Endothelial cell of umbilical vein (primary cell): ENCODE results near the gene ST6GALNAC6. TPM values are rescaled to one million over a fixed set of nuclear protein-coding genes. Genes with fewer than 3 reads are reported as not detected.

Experiments
- BruUV-seq: library from RNA; stranded (reverse); fragments of 400-500 nt; replicated peaks from 2 replicates; lab custom pipeline; 2021; lab: Mats Ljungman, UMichigan
- CTCF ChIA-PET: fragments of 300-600, 350-600 bp; sonication (Branson Sonifier 250); formaldehyde crosslinking; loops from one replicate; lab custom pipeline; 2021; ENCODE audit warnings: antibody characterized with exemption, inconsistent platforms; lab: Charles Lee
- POLR2A ChIA-PET: fragments of 300-600, 350-600 bp; sonication (Branson Sonifier 250); formaldehyde crosslinking; loops from one replicate; lab custom pipeline; 2021; ENCODE audit warnings: antibody characterized with exemption, inconsistent platforms; lab: Charles Lee
- DNase-seq: peaks from one replicate; pipeline ENCODE4 v3.0.0-alpha.2; 2011; ENCODE audit warnings: low read depth, low spot score
- FAIRE-seq: peaks from 2 replicates; lab custom pipeline; 2011; peaks lifted over from hg19 to GRCh38; lab: Jason Lieb, UNC
- H2AFZ ChIP-seq: 2 replicates; pipeline ENCODE4 v1.6.0; 2012; ENCODE audit warnings: low read depth, low read length, control low read depth, inconsistent platforms
- H3K27ac ChIP-seq: 2 replicates; pipeline ENCODE4 v1.5.1; 2011; ENCODE audit warnings: low read depth, mild to moderate bottlenecking, control low read depth, low read length, moderate library complexity; ENCODE audit not compliant: insufficient read depth
- H3K27me3 ChIP-seq, 2 experiments: 2 replicates each; pipeline versions ENCODE4 v1.6.0 to v1.6.1; 2011; ENCODE audit warnings: low read length in 2 of 2, mixed read lengths in 1 of 2; ENCODE audit not compliant: control insufficient read depth in 2 of 2, insufficient read depth in 2 of 2
- H3K36me3 ChIP-seq, 2 experiments: 2 replicates in 1 of 2; 3 replicates in 1 of 2; pipeline ENCODE4 v1.5.1; 2011; ENCODE audit warnings: low read length in 2 of 2, mild to moderate bottlenecking in 1 of 2, moderate library complexity in 1 of 2; ENCODE audit not compliant: control insufficient read depth in 2 of 2, insufficient read depth in 2 of 2; ENCODE audit errors: extremely low read depth in 1 of 2
- H3K4me1 ChIP-seq: 3 replicates; pipeline ENCODE4 v1.5.1; 2011; ENCODE audit warnings: mild to moderate bottlenecking, low read length; ENCODE audit not compliant: control insufficient read depth, insufficient read depth; ENCODE audit errors: extremely low read depth
- H3K4me2 ChIP-seq: 2 replicates; pipeline ENCODE4 v1.6.1; 2011; ENCODE audit warnings: low read length, control low read depth, mixed read lengths; ENCODE audit not compliant: insufficient read depth
- H3K4me3 ChIP-seq, 3 experiments: fragments of 200-600 bp in 1 of 3; sonication (generic), shearing (Covaris generic) in 1 of 3; replicated peaks in 1 of 3; 2 replicates each; pipeline ENCODE4 v1.5.1; 2011 to 2016; ENCODE audit warnings: control low read depth in 3 of 3, low read length in 3 of 3, mild to moderate bottlenecking in 2 of 3, inconsistent platforms in 1 of 3, low read depth in 1 of 3, moderate library complexity in 1 of 3; ENCODE audit not compliant: insufficient read depth in 1 of 3
- H3K79me2 ChIP-seq: 2 replicates; pipeline ENCODE4 v1.6.0; 2012; ENCODE audit warnings: low read length, inconsistent platforms; ENCODE audit not compliant: control insufficient read depth, insufficient read depth
- H3K9ac ChIP-seq: replicated peaks from 2 replicates; pipeline ENCODE3; 2011; ENCODE audit warnings: low read length, control low read depth; ENCODE audit not compliant: insufficient read depth; ENCODE audit errors: extremely low read depth
- H3K9me1 ChIP-seq: replicated peaks from 3 replicates; pipeline ENCODE4 v1.6.0; 2011; ENCODE audit warnings: mild to moderate bottlenecking, low read length; ENCODE audit not compliant: control insufficient read depth, insufficient read depth; ENCODE audit errors: extremely low read depth
- H3K9me3 ChIP-seq: replicated peaks from 2 replicates; pipeline ENCODE4 v1.5.1; 2012; ENCODE audit warnings: low read length, inconsistent platforms; ENCODE audit not compliant: control insufficient read depth, insufficient read depth
- H4K20me1 ChIP-seq: replicated peaks from 2 replicates; pipeline ENCODE3; 2011; ENCODE audit warnings: mild to moderate bottlenecking, low read length; ENCODE audit not compliant: control insufficient read depth, insufficient read depth; ENCODE audit errors: extremely low read depth
- CTCF ChIP-seq, 2 donors: IDR thresholded peaks; 1 replicate in 1 of 2; 2 replicates in 1 of 2; pipeline ENCODE4 v1.5.1; 2011; ENCODE audit warnings: low read length in 2 of 2, mild to moderate bottlenecking in 2 of 2, moderate library complexity in 2 of 2, control low read depth in 1 of 2, inconsistent platforms in 1 of 2, low read depth in 1 of 2; ENCODE audit not compliant: insufficient read depth in 1 of 2; ENCODE audit errors: extremely low read depth in 1 of 2
- EZH2 ChIP-seq: IDR thresholded peaks from 2 replicates; pipeline ENCODE4 v1.6.1; 2012; ENCODE audit warnings: borderline replicate concordance, low read depth, mild to moderate bottlenecking, moderate library complexity, low read length, inconsistent platforms; ENCODE audit not compliant: severe bottlenecking
- FOS ChIP-seq: IDR thresholded peaks from 2 replicates; pipeline ENCODE4 v1.6.1; 2011; ENCODE audit warnings: mild to moderate bottlenecking, low read length, moderate library complexity, borderline replicate concordance; ENCODE audit not compliant: insufficient read depth
- GATA2 ChIP-seq: IDR thresholded peaks from 2 replicates; pipeline ENCODE4 v1.7.0; 2011; ENCODE audit warnings: low read depth, mild to moderate bottlenecking, moderate library complexity, mixed read lengths, low read length; ENCODE audit not compliant: insufficient read length, insufficient read depth
- JUN ChIP-seq: IDR thresholded peaks from 2 replicates; pipeline ENCODE4 v1.6.1; 2011; ENCODE audit warnings: borderline replicate concordance, low read depth; ENCODE audit not compliant: insufficient read length, insufficient read depth
- MAX ChIP-seq: IDR thresholded peaks from 2 replicates; pipeline ENCODE4 v1.6.1; 2011; ENCODE audit not compliant: insufficient read depth, insufficient read length
- MYC ChIP-seq: IDR thresholded peaks from one replicate; pipeline ENCODE4 v1.6.1; 2011; ENCODE audit warnings: mild to moderate bottlenecking, low read depth, low read length
- POLR2A ChIP-seq: IDR thresholded peaks from 2 replicates; pipeline ENCODE4 v1.6.1; 2012; ENCODE audit warnings: low read depth, mild to moderate bottlenecking, control low read depth, low read length
- POLR2AphosphoS5 ChIP-seq: IDR thresholded peaks from 2 replicates; pipeline ENCODE4 v1.6.1; 2012; ENCODE audit warnings: low read depth, mild to moderate bottlenecking, control low read depth, low read length, moderate library complexity; ENCODE audit not compliant: insufficient read depth
- dilution Hi-C: fragments of 300-500 bp; cut with MboI; formaldehyde crosslinking; loops from one replicate; pipeline ENCODE4 v1.15.0; 2019; ENCODE audit warnings: low sequenced_read_pairs; ENCODE audit not compliant: extremely low pct_ligation_motif_present
- intact Hi-C: fragments of 100-400 bp; cut with micrococcal nuclease; formaldehyde crosslinking; loops from one replicate; pipeline ENCODE4 v1.10.0; 2022
- polyA plus RNA-seq, 4 experiments: library from polyadenylated mRNA; depleted of rRNA in 3 of 4; stranded (reverse) in 3 of 4; unstranded in 1 of 4; fragments of >200 nt; gene quantifications; 2 replicates each; pipeline versions ENCODE4 v1.2.1 to v1.2.3, GENCODE V29; 2011 to 2012; ENCODE audit warnings: missing spikeins in 1 of 4
- total RNA-seq: library from RNA; stranded (reverse); gene quantifications from 2 replicates; pipeline ENCODE4 v1.2.3, GENCODE V29; 2021

Gene ST6GALNAC6
- total and polyA plus RNA-seq, 2 donors (not counting 3 experiments of a cell fraction or from before 2014, with no cell fraction given): 43.0 to 78.9 TPM

- Histone ChIP-seq H3K4me1 (peaks cover 84% of the 10 kb centered on the region), H3K9me1 (no peaks in the 10 kb centered on the region), H3K27ac (peak overlapping the region; percentile 97), H3K4me2 (peak overlapping the region; percentile 19), H3K27me3 (no peaks in the 10 kb centered on the region), H2AFZ (no peak overlapping the region), H3K9ac (peak overlapping the region; percentile 83), H3K79me2 (peaks cover 91% of the 10 kb centered on the region), H4K20me1 (no peaks in the 10 kb centered on the region), H3K4me3 (no peak overlapping the region), H3K36me3 (peaks cover 29 to 31% of the 10 kb centered on the region in 2 experiments), H3K9me3 (no peaks in the 10 kb centered on the region)
- no TSS peak for BruUV-seq
- intact Hi-C loops (loop anchor here (1.0 kb wide), 2 partner anchors 9 to 13 kb away; partner anchors contain the start of gene ENG), dilution Hi-C loops (no loop called here)
- ChIA-PET POLR2A (interaction anchor here (0.6 to 1.2 kb wide), 3 partner anchors 10 to 36 kb away, joined by 4 to 8 read pairs (median 5); partner anchors contain the start of gene ENG), CTCF (interaction anchor here (0.7 to 2.4 kb wide), 4 partner anchors 9 to 177 kb away, joined by 3 to 13 read pairs (median 5); partner anchors contain the start of gene ENG)
- DNase-seq (peak; percentile 77), FAIRE-seq (peak; percentile 100)
- TF ChIP-seq POLR2A (peak; percentile 75), JUN (peak; percentile 27), POLR2AphosphoS5 (peak; percentile 97), MAX (no peak), GATA2 (peak; percentile 60), MYC (no peak), FOS (peak; percentile 83), EZH2 (no peak), CTCF (IDR thresholded peaks at IDR 0.05; ENCODE audit: extremely low read depth in 1 of 2, insufficient read depth in 1 of 2, low read depth in 1 of 2, low read length in 2 of 2) (no peak)
Measured at GRCh38 chr9:127844821-127845359, 54.5 kb downstream of the ST6GALNAC6 start.
